K562 (cell line): ENCODE data around the gene ZNF438. TPM values are rescaled to one million over a fixed set of nuclear protein-coding genes. Genes with fewer than 3 reads are reported as not detected.

ENCODE experiments used
- ATAC-seq: fragments of 200-7000 bp; cut with Tn5 transposase; 3 replicates; pipeline ENCODE4 v1.9.1; 2020; ENCODE audit warnings: moderate library complexity
- BruUV-seq: library from RNA; stranded (reverse); fragments of 400-500 nt; replicated peaks from 2 replicates; lab custom pipeline; 2021; lab: Mats Ljungman, UMichigan
- CTCF ChIA-PET: fragments of 300-600 bp; formaldehyde crosslinking; extraction: SDS; loops from one replicate; lab custom pipeline; 2021; ENCODE audit warnings: low intra/inter-chr PET ratio; lab: Yijun Ruan, JAX
- POLR2A ChIA-PET: fragments of 300-600, 350-650 bp; sonication (Branson Sonifier 250); formaldehyde crosslinking; extraction: SDS; loops from one replicate; lab custom pipeline; 2021; ENCODE audit warnings: antibody characterized with exemption, inconsistent platforms; lab: Yijun Ruan, JAX
- DNase-seq, 4 experiments: peaks; one replicate each; pipeline versions ENCODE4 v3.0.0 to v3.0.0-alpha.2; 2011 to 2018; ENCODE audit warnings: low spot score in 3 of 4, mixed read lengths in 3 of 4; ENCODE audit errors: extremely low read depth in 1 of 4
- FAIRE-seq: peaks from 2 replicates; lab custom pipeline; 2011; peaks lifted over from hg19 to GRCh38; lab: Jason Lieb, UNC
- H2AFZ ChIP-seq: 2 replicates; pipeline ENCODE4 v1.6.0; 2011; ENCODE audit warnings: low read depth, low read length, control low read depth, inconsistent platforms
- H3K27ac ChIP-seq: fragments of 200-600 bp; 3 replicates; pipeline ENCODE4 v1.8.0; 2011; ENCODE audit warnings: low read depth, mild to moderate bottlenecking, control low read depth, inconsistent platforms, low read length, moderate library complexity, mixed read lengths; ENCODE audit errors: extremely low read depth
- H3K27me3 ChIP-seq, 2 experiments: fragments of 300-600 bp in 1 of 2; 2 replicates in 1 of 2; 3 replicates in 1 of 2; pipeline versions ENCODE4 v1.6.0 to v1.8.0; 2011; ENCODE audit warnings: inconsistent platforms in 2 of 2, low read length in 2 of 2, mild to moderate bottlenecking in 1 of 2, mixed read lengths in 1 of 2, moderate library complexity in 1 of 2; ENCODE audit not compliant: control insufficient read depth in 2 of 2, insufficient read depth in 2 of 2
- H3K36me3 ChIP-seq: fragments of 300-600 bp; 3 replicates; pipeline ENCODE4 v1.8.0; 2011; ENCODE audit warnings: mild to moderate bottlenecking, low read length, inconsistent platforms; ENCODE audit not compliant: control insufficient read depth, insufficient read depth
- H3K4me1 ChIP-seq, 2 experiments: fragments of 200-600 bp in 1 of 2; replicated peaks in 1 of 2; 2 replicates in 1 of 2; 3 replicates in 1 of 2; pipeline versions ENCODE4 v1.5.1 to v1.8.0; 2011; ENCODE audit warnings: inconsistent platforms in 2 of 2, low read length in 2 of 2, mild to moderate bottlenecking in 1 of 2, mixed read lengths in 1 of 2, moderate library complexity in 1 of 2; ENCODE audit not compliant: control insufficient read depth in 2 of 2, insufficient read depth in 2 of 2
- H3K4me2 ChIP-seq: 2 replicates; pipeline ENCODE4 v1.6.1; 2011; ENCODE audit warnings: low read length, control low read depth, inconsistent platforms, mixed read lengths; ENCODE audit not compliant: insufficient read depth
- H3K4me3 ChIP-seq: fragments of 200-600 bp; sonication (generic), shearing (Covaris generic); 2 replicates; pipeline ENCODE4 v1.5.1; 2016; ENCODE audit warnings: control low read depth, inconsistent platforms
- H3K79me2 ChIP-seq: fragments of 200-600 bp; 3 replicates; pipeline ENCODE4 v1.8.0; 2011; ENCODE audit warnings: low read length, inconsistent platforms; ENCODE audit not compliant: control insufficient read depth, insufficient read depth
- H3K9ac ChIP-seq, 2 experiments: 2 replicates each; pipeline versions ENCODE4 v1.6.0 to v1.6.1; 2011; ENCODE audit warnings: low read depth in 2 of 2, low read length in 2 of 2, control low read depth in 1 of 2, inconsistent platforms in 1 of 2, mild to moderate bottlenecking in 1 of 2, mixed read lengths in 1 of 2; ENCODE audit not compliant: insufficient read depth in 1 of 2
- H3K9me1 ChIP-seq: one replicate; pipeline ENCODE4 v1.6.0; 2011; ENCODE audit warnings: inconsistent platforms, mild to moderate bottlenecking, low read length, moderate library complexity; ENCODE audit not compliant: control insufficient read depth, insufficient read depth
- H3K9me3 ChIP-seq: replicated peaks from 2 replicates; pipeline ENCODE4 v1.5.1; 2011; ENCODE audit warnings: low read depth, low read length, inconsistent platforms; ENCODE audit not compliant: control insufficient read depth, insufficient read depth
- H4K20me1 ChIP-seq: replicated peaks from 2 replicates; pipeline ENCODE4 v1.6.1; 2011; ENCODE audit warnings: low read length, inconsistent platforms, mixed read lengths; ENCODE audit not compliant: control insufficient read depth, insufficient read depth
- CCAR2 ChIP-seq: fragments of 200-400 bp; formaldehyde crosslinking; IDR thresholded peaks from 2 replicates; pipeline ENCODE4 v1.6.1; 2017; ENCODE audit warnings: mild to moderate bottlenecking, low read depth, low read length
- CHCHD3 ChIP-seq: fragments of 250-450 bp; sonication (Bioruptor Pico); IDR thresholded peaks from 2 replicates; pipeline ENCODE4 v2.1.2; 2022; ENCODE audit warnings: mild to moderate bottlenecking
- CHD1 ChIP-seq: fragments of 200-600 bp; sonication (generic); IDR thresholded peaks from one replicate; pipeline ENCODE4 v1.6.1; 2012; ENCODE audit warnings: mild to moderate bottlenecking, moderate library complexity, low read length, inconsistent platforms
- HMBOX1 ChIP-seq: sonication (generic); IDR thresholded peaks from 2 replicates; pipeline ENCODE4 v1.6.1; 2016
- HMGN3 ChIP-seq: IDR thresholded peaks from 2 replicates; pipeline ENCODE4 v1.6.1; 2011; ENCODE audit warnings: borderline replicate concordance, low read depth, mild to moderate bottlenecking, mixed read lengths, low read length; ENCODE audit not compliant: insufficient read length; ENCODE audit errors: extremely low read depth
- IRF9 ChIP-seq: fragments of 450-650 bp; IDR thresholded peaks from 2 replicates; pipeline ENCODE4 v1.6.1; 2016; ENCODE audit warnings: missing biosample characterization, missing genetic modification characterization
- KLF1 ChIP-seq: fragments of 450-650 bp; IDR thresholded peaks from 2 replicates; pipeline ENCODE4 v1.6.1; 2016; ENCODE audit warnings: missing genetic modification characterization, missing compliant biosample characterization
- KLF16 ChIP-seq: IDR thresholded peaks from 2 replicates; pipeline ENCODE4 v1.6.1; 2016; ENCODE audit warnings: antibody characterized with exemption
- SIX5 ChIP-seq, 2 experiments: IDR thresholded peaks; 2 replicates each; pipeline ENCODE4 v1.6.1; 2011; ENCODE audit warnings: low read length in 2 of 2, borderline replicate concordance in 1 of 2, low read depth in 1 of 2, mild to moderate bottlenecking in 1 of 2, moderate library complexity in 1 of 2; ENCODE audit not compliant: insufficient read depth in 1 of 2
- SMARCB1 ChIP-seq: IDR thresholded peaks from 2 replicates; pipeline ENCODE4 v1.6.1; 2011; ENCODE audit warnings: improper control_type of control experiment, low read depth; ENCODE audit not compliant: insufficient read length
- TEAD1 ChIP-seq, 2 experiments: fragments of 450-650 bp in 1 of 2; sonication (generic) in 1 of 2; formaldehyde crosslinking; IDR thresholded peaks; 2 replicates each; pipeline versions ENCODE4 v1.4.0 to v1.8.0; 2020 to 2022; ENCODE audit warnings: mild to moderate bottlenecking in 2 of 2, missing genetic modification reagents in 1 of 2
- THAP7 ChIP-seq: fragments of 250-450 bp; sonication (Bioruptor Pico); IDR thresholded peaks from 2 replicates; pipeline ENCODE4 v1.5.0; 2021
- YBX1 ChIP-seq: fragments of 450-650 bp; IDR thresholded peaks from 2 replicates; pipeline ENCODE4 v1.7.1; 2016; ENCODE audit warnings: mild to moderate bottlenecking
- ZC3H4 ChIP-seq: sonication (generic); formaldehyde crosslinking; IDR thresholded peaks from 2 replicates; pipeline ENCODE4 v1.9.0; 2021; ENCODE audit warnings: missing genetic modification reagents, borderline replicate concordance
- ZNF3 ChIP-seq: fragments of 250-450 bp; sonication (Bioruptor Pico); IDR thresholded peaks from 2 replicates; pipeline ENCODE4 v1.5.0; 2021; ENCODE audit warnings: mild to moderate bottlenecking, moderate library complexity
- ZNF639 ChIP-seq, 2 experiments: fragments of 200-800 bp in 1 of 2; sonication (Bioruptor generic) in 1 of 2; sonication (generic) in 1 of 2; formaldehyde crosslinking in 1 of 2; IDR thresholded peaks in 1 of 2; conservative IDR thresholded peaks in 1 of 2; 2 replicates each; pipeline versions ENCODE4 v1.5.0 to v1.6.1; 2016 to 2020; ENCODE audit warnings: missing compliant biosample characterization in 1 of 2, missing genetic modification characterization in 1 of 2, missing genetic modification reagents in 1 of 2
- ZNF766 ChIP-seq: fragments of 200-800 bp; sonication (Bioruptor generic); conservative IDR thresholded peaks from 2 replicates; pipeline ENCODE4 v1.6.1; 2016; ENCODE audit warnings: missing genetic modification characterization, missing compliant biosample characterization
- ZNF830 ChIP-seq: fragments of 250-450 bp; sonication (Bioruptor Pico); IDR thresholded peaks from 2 replicates; pipeline ENCODE4 v1.5.0; 2021; ENCODE audit warnings: mild to moderate bottlenecking
- WGBS: fragments of 100-300 bp; shearing (Covaris generic); methylation state at CpG from one replicate; pipeline ENCODE4 v1.1.6; 2016; ENCODE audit warnings: low coverage, mixed read lengths; ENCODE audit not compliant: insufficient coverage; ENCODE audit errors: missing lambda C conversion rate; 5-methylcytosine and 5-hydroxymethylcytosine counted together
- in situ Hi-C: fragments of 300-500 bp; cut with MboI; formaldehyde crosslinking; loops from 4 replicates; pipeline ENCODE4 v1.15.0; 2018; ENCODE audit warnings: inconsistent platforms, mixed read lengths
- intact Hi-C: fragments of 100-400 bp; cut with micrococcal nuclease; formaldehyde crosslinking; loops from 2 replicates; pipeline ENCODE4 v1.14.2; 2022
- polyA plus RNA-seq, 8 experiments: library from polyadenylated mRNA; depleted of rRNA in 4 of 8; stranded (reverse) in 5 of 8; unstranded in 3 of 8; fragments of >200 nt; fragmentation: Nextera tagmentation in 2 of 8; fragmentation: Illumina TruSeq in 1 of 8; extraction: Ambion mirVana in 2 of 8; extraction: Trizol in 1 of 8; gene quantifications; 2 replicates each; pipeline versions ENCODE4 v1.2.1 to v1.2.3, GENCODE V29; 2011 to 2014; ENCODE audit warnings: inconsistent platforms in 1 of 8, missing spikeins in 1 of 8
- total RNA-seq, 7 experiments: library from RNA; depleted of rRNA in 6 of 7; stranded (reverse); fragments of >200 nt in 6 of 7; fragmentation: Illumina TruSeq in 2 of 7; extraction: Trizol in 2 of 7; gene quantifications; 2 replicates each; pipeline versions ENCODE4 v1.2.1 to v1.2.3, GENCODE V29; 2011 to 2021; ENCODE audit warnings: low replicate concordance in 1 of 7

The ZNF438 gene
- total and polyA plus RNA-seq, 9 of the 15 experiments (the other 6 are each of a cell fraction or from before 2014, with no cell fraction given), result 0.45 to 1.5 (median 0.91) TPM

- TF ChIP-seq IRF9 (no peak), CCAR2 (no peak), ZNF3 (CRISPR knock-in tag) (no peak)
- TF ChIP-seq, all 486 proteins: peak for 0
Measured at GRCh38 chr10:30897048-30897447, 134.6 kb downstream of the ZNF438 start (continued).

- H3K79me2 ChIP-seq, result no peaks in the 10 kb centered on the region
- DNase-seq, result no peak
- FAIRE-seq, result no peak
- no peaks in the 10 kb centered on the region for H3K9me1 ChIP-seq
- no TSS peak for BruUV-seq
- H3K27ac ChIP-seq, result no peak overlapping the region
- H4K20me1 ChIP-seq, result no peaks in the 10 kb centered on the region
- no peaks in the 10 kb centered on the region for H3K27me3 ChIP-seq
- intact Hi-C loops (no loop called here), in situ Hi-C loops (no loop called here)
- H3K4me1 ChIP-seq, result no peaks in the 10 kb centered on the region
- TF ChIP-seq HMBOX1 (no peak), YBX1 (no peak), HMGN3 (no peak), SMARCB1 (no peak), ZNF830 (CRISPR knock-in tag) (no peak), ZNF766 (CRISPR knock-in tag) (no peak), KLF1 (no peak), TEAD1 (CRISPR knock-in tag; IDR thresholded peaks at IDR 0.05) (no peak), KLF16 (no peak), THAP7 (CRISPR knock-in tag) (no peak), CHD1 (no peak), SIX5 (IDR thresholded peaks at IDR 0.05; ENCODE audit: borderline replicate concordance in 1 of 2, insufficient read depth in 1 of 2, low read depth in 1 of 2, low read length in 2 of 2) (no peak), ZNF639 (CRISPR knock-in tag; conservative IDR thresholded peaks at IDR 0.05 in 1 of 2, IDR thresholded peaks at IDR 0.05 in 1 of 2) (no peak), ZC3H4 (CRISPR knock-in tag) (no peak), CHCHD3 (CRISPR knock-in tag) (no peak)
- H3K9ac ChIP-seq, result no peak overlapping the region
- H3K4me3 ChIP-seq, result no peak overlapping the region
- no peak overlapping the region for H2AFZ ChIP-seq
- ChIA-PET POLR2A (interaction anchor here (0.7 kb wide), 1 partner anchor 35 kb away, joined by 3 read pairs; no protein-coding TSS in a partner anchor), CTCF (no interaction called here)
- no peaks in the 10 kb centered on the region for H3K36me3 ChIP-seq
- 0% methylated on average over 5 of the region's 5 CpGs for WGBS
- H3K9me3 ChIP-seq, result no peaks in the 10 kb centered on the region
- H3K4me2 ChIP-seq, result no peak overlapping the region
- no peak for ATAC-seq
Measured at GRCh38 chr10:30894221-30894620, 137.4 kb downstream of the ZNF438 start.
